HepG2 (cell line): ENCODE measurements around the gene CRHBP. TPM values are rescaled to one million over a fixed set of nuclear protein-coding genes. Genes with fewer than 3 reads are reported as not detected.

Experiments
- ATAC-seq: fragments of 200-7000 bp; cut with Tn5 transposase; 3 replicates; pipeline ENCODE4 v1.9.1; 2020; ENCODE audit warnings: mild to moderate bottlenecking, moderate library complexity
- BruUV-seq: library from RNA; stranded (reverse); fragments of 400-500 nt; replicated peaks from 2 replicates; lab custom pipeline; 2021; lab: Mats Ljungman, UMichigan
- CTCF ChIA-PET: fragments of 300-600 bp; formaldehyde crosslinking; extraction: SDS; loops from one replicate; lab custom pipeline; 2021; ENCODE audit warnings: low total read pairs, inconsistent platforms, low intra/inter-chr PET ratio; lab: Yijun Ruan, JAX
- POLR2A ChIA-PET: fragments of 350-600 bp; sonication (Branson Sonifier 250); formaldehyde crosslinking; loops from one replicate; lab custom pipeline; 2020; ENCODE audit warnings: antibody characterized with exemption, inconsistent platforms; lab: Yijun Ruan, JAX
- DNase-seq: peaks from one replicate; pipeline ENCODE4 v3.0.0-alpha.2; 2015; ENCODE audit warnings: low spot score
- FAIRE-seq: peaks from 3 replicates; lab custom pipeline; 2011; peaks lifted over from hg19 to GRCh38; lab: Jason Lieb, UNC
- H2AFZ ChIP-seq: one replicate; pipeline ENCODE4 v1.6.1; 2011; ENCODE audit warnings: low read length, inconsistent platforms
- H3K27ac ChIP-seq: fragments of 300-600 bp; 3 replicates; pipeline ENCODE4 v1.8.0; 2011; ENCODE audit warnings: mixed run types, mild to moderate bottlenecking, mixed read lengths, low read length, inconsistent platforms; ENCODE audit not compliant: insufficient read depth; ENCODE audit errors: extremely low read length
- H3K27me3 ChIP-seq, 2 experiments: fragments of 200-600 bp in 1 of 2; 2 replicates in 1 of 2; 3 replicates in 1 of 2; pipeline versions ENCODE4 v1.6.0 to v1.8.0; 2011; ENCODE audit warnings: low read length in 2 of 2, mild to moderate bottlenecking in 2 of 2, moderate library complexity in 2 of 2, inconsistent platforms in 1 of 2; ENCODE audit not compliant: insufficient read depth in 2 of 2, control insufficient read depth in 1 of 2
- H3K36me3 ChIP-seq, 2 experiments: fragments of 200-600 bp in 1 of 2; replicated peaks in 1 of 2; 2 replicates in 1 of 2; 3 replicates in 1 of 2; pipeline versions ENCODE4 v1.5.1 to v1.8.0; 2011; ENCODE audit warnings: low read length in 2 of 2, inconsistent platforms in 1 of 2; ENCODE audit not compliant: insufficient read depth in 2 of 2, control insufficient read depth in 1 of 2
- H3K4me1 ChIP-seq: 2 replicates; pipeline ENCODE4 v1.5.1; 2012; ENCODE audit warnings: low read length, inconsistent platforms; ENCODE audit not compliant: insufficient read depth
- H3K4me2 ChIP-seq: 2 replicates; pipeline ENCODE4 v1.6.0; 2011; ENCODE audit warnings: low read depth, low read length, inconsistent platforms
- H3K4me3 ChIP-seq, 3 experiments: fragments of 200-600 bp in 1 of 3; sonication (generic), shearing (Covaris generic) in 1 of 3; replicated peaks in 1 of 3; 2 replicates each; pipeline ENCODE4 v1.5.1; 2011 to 2016; ENCODE audit warnings: low read length in 3 of 3, inconsistent platforms in 2 of 3, low read depth in 2 of 3, mild to moderate bottlenecking in 2 of 3, control low read depth in 1 of 3, mixed read lengths in 1 of 3; ENCODE audit not compliant: insufficient read depth in 1 of 3
- H3K79me2 ChIP-seq: one replicate; pipeline ENCODE4 v1.6.1; 2011; ENCODE audit warnings: low read length, inconsistent platforms; ENCODE audit not compliant: insufficient read depth
- H3K9ac ChIP-seq: 2 replicates; pipeline ENCODE4 v1.6.0; 2011; ENCODE audit warnings: mild to moderate bottlenecking, low read depth, low read length, inconsistent platforms; ENCODE audit not compliant: insufficient read depth
- H3K9me3 ChIP-seq: 2 replicates; pipeline ENCODE4 v1.5.1; 2012; ENCODE audit warnings: mild to moderate bottlenecking, low read length
- H4K20me1 ChIP-seq: 2 replicates; pipeline ENCODE4 v1.6.0; 2011; ENCODE audit warnings: inconsistent platforms, mild to moderate bottlenecking, low read length, moderate library complexity; ENCODE audit not compliant: insufficient read depth
- HOXA7 ChIP-seq: sonication (generic); formaldehyde crosslinking; IDR thresholded peaks from 2 replicates; pipeline ENCODE4 v1.8.1; 2022; ENCODE audit warnings: mild to moderate bottlenecking, missing genetic modification reagents, moderate library complexity
- MEF2D ChIP-seq: sonication (generic); formaldehyde crosslinking; IDR thresholded peaks from 2 replicates; pipeline ENCODE4 v1.5.1; 2020; ENCODE audit warnings: mild to moderate bottlenecking, missing genetic modification reagents
- NR2F1 ChIP-seq, 2 experiments: fragments of 450-650 bp in 1 of 2; formaldehyde crosslinking in 1 of 2; IDR thresholded peaks; 2 replicates each; pipeline versions ENCODE4 v1.5.0 to v1.6.1; 2016 to 2020; ENCODE audit warnings: mild to moderate bottlenecking in 1 of 2, missing compliant biosample characterization in 1 of 2, missing genetic modification reagents in 1 of 2, moderate library complexity in 1 of 2
- PBX2 ChIP-seq: IDR thresholded peaks from 2 replicates; pipeline ENCODE4 v1.6.1; 2016; ENCODE audit warnings: control low read depth
- PCBP1 ChIP-seq: fragments of 200-400 bp; formaldehyde crosslinking; IDR thresholded peaks from 2 replicates; pipeline ENCODE4 v1.6.1; 2017; ENCODE audit warnings: mild to moderate bottlenecking, low read depth, low read length, borderline replicate concordance
- RXRB ChIP-seq: IDR thresholded peaks from 2 replicates; pipeline ENCODE4 v1.6.1; 2016; ENCODE audit warnings: borderline replicate concordance, missing genetic modification reagents, missing compliant biosample characterization
- SMARCC2 ChIP-seq: fragments of 450-650 bp; IDR thresholded peaks from 2 replicates; pipeline ENCODE4 v1.6.1; 2017; ENCODE audit warnings: antibody characterized with exemption, mild to moderate bottlenecking
- SRSF1 ChIP-seq: fragments of 200-400 bp; formaldehyde crosslinking; optimal IDR thresholded peaks from 2 replicates; pipeline ENCODE3; 2017; ENCODE audit warnings: mild to moderate bottlenecking, low read depth, low read length, moderate library complexity
- STAT5B ChIP-seq: sonication (generic); formaldehyde crosslinking; IDR thresholded peaks from 2 replicates; pipeline ENCODE4 v1.4.0; 2020; ENCODE audit warnings: missing genetic modification reagents
- TFAP4 ChIP-seq: sonication (generic); IDR thresholded peaks from 2 replicates; pipeline ENCODE4 v1.6.1; 2016; ENCODE audit warnings: low read depth, borderline replicate concordance
- USF2 ChIP-seq, 2 experiments: sonication (generic) in 1 of 2; formaldehyde crosslinking in 1 of 2; IDR thresholded peaks; 2 replicates each; pipeline versions ENCODE4 v1.5.1 to v1.6.1; 2011 to 2020; ENCODE audit warnings: borderline replicate concordance in 1 of 2, low read depth in 1 of 2, low read length in 1 of 2, mild to moderate bottlenecking in 1 of 2, missing genetic modification reagents in 1 of 2, moderate library complexity in 1 of 2
- YY1 ChIP-seq: IDR thresholded peaks from 2 replicates; pipeline ENCODE4 v1.6.1; 2011; ENCODE audit warnings: low read length, low read depth, moderate library complexity, mild to moderate bottlenecking; ENCODE audit not compliant: insufficient read depth, insufficient replicate concordance
- ZBTB38 ChIP-seq: sonication (generic); formaldehyde crosslinking; IDR thresholded peaks from 2 replicates; pipeline ENCODE4 v1.5.1; 2020; ENCODE audit warnings: mild to moderate bottlenecking, missing genetic modification reagents
- ZC3H13 ChIP-seq: sonication (generic); formaldehyde crosslinking; IDR thresholded peaks from 2 replicates; pipeline ENCODE4 v1.8.1; 2023; ENCODE audit warnings: mild to moderate bottlenecking, missing genetic modification reagents, moderate library complexity
- ZFAT ChIP-seq: sonication (generic); formaldehyde crosslinking; conservative IDR thresholded peaks from 2 replicates; pipeline ENCODE4 v1.8.1; 2023; ENCODE audit warnings: missing genetic modification reagents, inconsistent platforms
- ZNF331 ChIP-seq: sonication (generic); formaldehyde crosslinking; IDR thresholded peaks from 2 replicates; pipeline ENCODE4 v1.4.0; 2020; ENCODE audit warnings: missing genetic modification reagents
- ZNF335 ChIP-seq: sonication (generic); formaldehyde crosslinking; IDR thresholded peaks from 2 replicates; pipeline ENCODE4 v1.4.0; 2020; ENCODE audit warnings: missing genetic modification reagents
- ZNF563 ChIP-seq: sonication (generic); formaldehyde crosslinking; IDR thresholded peaks from 2 replicates; pipeline ENCODE4 v1.8.0; 2022; ENCODE audit warnings: mild to moderate bottlenecking, moderate library complexity, missing genetic modification reagents
- ZNF619 ChIP-seq: sonication (generic); formaldehyde crosslinking; IDR thresholded peaks from 2 replicates; pipeline ENCODE4 v1.4.0; 2020; ENCODE audit warnings: mild to moderate bottlenecking, missing genetic modification reagents
- WGBS: methylation state at CpG from one replicate; pipeline ENCODE4 v1.1.6; 2017; ENCODE audit warnings: low lambda C conversion rate; 5-methylcytosine and 5-hydroxymethylcytosine counted together
- in situ Hi-C: cut with HindIII; loops from 2 replicates; pipeline ENCODE4 v1.10.0; 2017; ENCODE audit warnings: low pct_unique_long_range_greater_than_20kb; ENCODE audit not compliant: extremely low pct_ligation_motif_present
- intact Hi-C: fragments of 100-400 bp; cut with micrococcal nuclease; formaldehyde crosslinking; loops from one replicate; pipeline ENCODE4 v1.10.0; 2022; ENCODE audit not compliant: unreplicated experiment
- polyA plus RNA-seq, 8 experiments: library from polyadenylated mRNA; depleted of rRNA in 3 of 8; stranded (reverse) in 7 of 8; unstranded in 1 of 8; fragments of >200 nt; fragmentation: Illumina TruSeq in 4 of 8; extraction: Trizol in 4 of 8; gene quantifications; 2 replicates each; pipeline versions ENCODE4 v1.2.1 to v1.2.3, GENCODE V29; 2011 to 2016; ENCODE audit warnings: low read depth in 4 of 8, missing spikeins in 1 of 8, mixed read lengths in 1 of 8; ENCODE audit not compliant: insufficient read depth in 1 of 8
- total RNA-seq, 5 experiments: library from RNA; depleted of rRNA; stranded (reverse); fragments of >200 nt; fragmentation: Illumina TruSeq; extraction: Trizol; gene quantifications; 2 replicates each; pipeline ENCODE4 v1.2.3, GENCODE V29; 2016; ENCODE audit warnings: low read depth in 1 of 5

Gene CRHBP
- total and polyA plus RNA-seq, 2 of the 13 experiments (the other 11 are each of a cell fraction or from before 2014, with no cell fraction given), result not detected

GRCh38 chr5:76958991-76959767 lies 6.3 kb downstream of the CRHBP start (continued):
- TF ChIP-seq ZNF335 (CRISPR knock-in tag), result no peak

- CTCF ChIA-PET, result no interaction called here
- TF ChIP-seq YY1, result no peak
- TF ChIP-seq PCBP1, result no peak
- TF ChIP-seq ZNF563 (CRISPR knock-in tag), result no peak
- TF ChIP-seq HOXA7 (CRISPR knock-in tag), result no peak
- TF ChIP-seq ZNF331 (CRISPR knock-in tag), result no peak
- TF ChIP-seq PBX2, result no peak
- no peak for TF ChIP-seq TFAP4
- TF ChIP-seq USF2 (IDR thresholded peaks at IDR 0.05; ENCODE audit: low read depth, low read length), result no peak
- TF ChIP-seq USF2 (CRISPR knock-in tag; IDR thresholded peaks at IDR 0.05; ENCODE audit: borderline replicate concordance), result no peak
- TF ChIP-seq ZFAT, result no peak
- TF ChIP-seq SRSF1, result no peak
- no peak for TF ChIP-seq RXRB (CRISPR knock-in tag)
- TF ChIP-seq ZNF619 (CRISPR knock-in tag), result no peak
- TF ChIP-seq MEF2D, result no peak
- TF ChIP-seq NR2F1 (CRISPR knock-in tag; IDR thresholded peaks at IDR 0.05), result no peak
- no peak for TF ChIP-seq ZBTB38 (CRISPR knock-in tag)
- no peak for TF ChIP-seq STAT5B (CRISPR knock-in tag)
- TF ChIP-seq SMARCC2, result no peak
- TF ChIP-seq ZC3H13 (CRISPR knock-in tag), result no peak
Observed at GRCh38 chr5:76960004-76960625, 7.3 kb downstream of the CRHBP start.

More at GRCh38 chr5:76960004-76960625, 7.3 kb downstream of the CRHBP start:
- Histone ChIP-seq H3K4me2 (no peak overlapping the region), H3K79me2 (no peaks in the 10 kb centered on the region), H4K20me1 (no peaks in the 10 kb centered on the region; the same call in 1 of the 2 replicates), H3K4me1 (no peaks in the 10 kb centered on the region), H3K36me3 (no peaks in the 10 kb centered on the region), H3K9ac (no peak overlapping the region), H3K27ac (no peak overlapping the region), H3K27me3 (peaks cover 2 to 27% of the 10 kb centered on the region in 2 experiments; a peak in 4 of 5 replicates), H3K9me3 (no peaks in the 10 kb centered on the region), H2AFZ (no peak overlapping the region), H3K4me3 (no peak overlapping the region)
- ATAC-seq (no peak), DNase-seq (no peak), FAIRE-seq (no peak)
- in situ Hi-C loops (no loop called here), intact Hi-C loops (no loop called here)
- WGBS, result 3% methylated on average over 3 of the region's 3 CpGs
- BruUV-seq, result no TSS peak
- POLR2A ChIA-PET, result no interaction called here
